T-helper 2 cell treated with Interferon-gamma antibody and Interleukin-4, amounts not matched to agents 100 ng/mL and 5 ng/mL, for 36 hours (primary cell): ENCODE data around the gene IL26. TPM values are rescaled to one million over a fixed set of nuclear protein-coding genes. Genes with fewer than 3 reads are reported as not detected.

Source experiments
- intact Hi-C: fragments of 100-400 bp; cut with micrococcal nuclease; formaldehyde crosslinking; loops from one replicate; pipeline ENCODE4 v1.15.1; 2023
- total RNA-seq: library from RNA; stranded (reverse); gene quantifications from 2 replicates; pipeline ENCODE4 v1.2.3, GENCODE V29; 2022

IL26 gene
- total RNA-seq, 1 donor from 2014 or later, result 0.39 TPM

- intact Hi-C loops, result no loop called here
These were observed 63.2 kb downstream of the IL26 start for GRCh38 chr12:68162374-68162773.

- intact Hi-C loops, result no loop called here
These were observed 65.8 kb downstream of the IL26 start, which contains the start of gene IFNG for GRCh38 chr12:68159681-68160304. Gene IFNG, minus strand, starts transcription at chr12:68159740. Its CDS starts 125 bp downstream, at chr12:68159615.

GRCh38 chr12:68158432-68158831 is 67.2 kb downstream of the IL26 start:
- intact Hi-C loops, result loop anchor here (1.0 kb wide), 2 partner anchors 45 to 118 kb away; no protein-coding TSS in a partner anchor

- intact Hi-C loops, result no loop called here
These were observed 68.2 kb downstream of the IL26 start for GRCh38 chr12:68157380-68157779.

GRCh38 chr12:68156636-68157035 is 69.0 kb downstream of the IL26 start:
- intact Hi-C loops, result no loop called here

GRCh38 chr12:68154779-68155178 is 70.8 kb downstream of the IL26 start:
- intact Hi-C loops, result no loop called here

Other genes with a start within 250 kb of the IL26 start
- not detected in 2 replicates for gene IFNG-AS1, start 236.4 kb downstream of the IL26 start, total RNA-seq
- gene IFNG, start 66.1 kb downstream of the IL26 start, total RNA-seq, result 3.4 and 3.6 TPM in 2 replicates
- gene IL22, start 27.8 kb upstream of the IL26 start, total RNA-seq, result not detected in 2 replicates
- 19.1 and 19.2 TPM in 2 replicates for gene MDM1, start 106.6 kb upstream of the IL26 start, total RNA-seq